HepG2 (cell line): ENCODE data around the gene XDH.

Experiments
- CTCF ChIP-seq: sonication (generic); formaldehyde crosslinking; IDR thresholded peaks from 2 replicates; pipeline ENCODE4 v1.5.0; 2020; ENCODE audit warnings: mild to moderate bottlenecking, missing genetic modification reagents, moderate library complexity
- KLF15 ChIP-seq: sonication (generic); formaldehyde crosslinking; IDR thresholded peaks from 2 replicates; pipeline ENCODE4 v1.8.1; 2023; ENCODE audit warnings: borderline replicate concordance, mild to moderate bottlenecking, inconsistent platforms, missing genetic modification reagents, mixed read lengths
- ZC3H4 ChIP-seq: sonication (generic); formaldehyde crosslinking; IDR thresholded peaks from 2 replicates; pipeline ENCODE4 v1.4.0; 2020; ENCODE audit warnings: missing genetic modification reagents, borderline replicate concordance
- ZEB1 ChIP-seq: IDR thresholded peaks from 2 replicates; pipeline ENCODE4 v1.6.1; 2012; ENCODE audit warnings: mild to moderate bottlenecking, low read depth, inconsistent platforms; ENCODE audit not compliant: insufficient replicate concordance
- ZNF543 ChIP-seq: sonication (generic); formaldehyde crosslinking; IDR thresholded peaks from 2 replicates; pipeline ENCODE4 v1.4.0; 2020; ENCODE audit warnings: mild to moderate bottlenecking, missing genetic modification reagents

GRCh38 chr2:31440764-31441163 lies 26.2 kb upstream of the XDH start:
- no peak for TF ChIP-seq KLF15 (CRISPR knock-in tag)
- TF ChIP-seq CTCF (CRISPR knock-in tag), result no peak
- no peak for TF ChIP-seq ZEB1
- TF ChIP-seq ZNF543 (CRISPR knock-in tag), result no peak
- no peak for TF ChIP-seq ZC3H4 (CRISPR knock-in tag)
